Fibroblast of the conjunctiva (primary cell): ENCODE results near the gene CEP250.
"Not testable (repeated sequence)": the region's sequence is repeated elsewhere in the genome, so short reads cannot be mapped to it uniquely, and the experiment has no call there.

Experiments used
- DNase-seq: peaks from one replicate; pipeline ENCODE4 v3.0.0-alpha.2; 2010; ENCODE audit warnings: low read depth

Gene CEP250

DNA sequence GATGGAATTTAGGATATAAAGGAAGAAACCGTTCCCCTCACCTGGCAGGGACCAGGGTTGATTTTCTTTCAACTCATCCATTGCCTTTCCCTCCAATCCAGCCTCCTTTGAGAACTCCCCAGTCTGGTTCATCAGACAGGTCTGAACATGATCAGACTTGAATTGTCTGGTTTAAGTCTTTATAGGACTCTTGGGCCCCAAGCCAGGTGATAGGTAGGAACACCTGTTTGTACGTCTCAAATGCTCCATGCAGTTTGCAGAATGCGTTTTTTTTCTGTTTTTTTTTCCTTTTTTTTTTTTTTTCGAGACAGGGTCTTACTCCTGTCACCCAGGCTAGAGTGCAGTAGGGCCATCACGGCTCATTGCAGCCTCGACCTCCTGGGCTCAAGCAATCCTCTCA is 4.1 kb upstream of the CEP250 start:
- no peak for DNase-seq

DNA sequence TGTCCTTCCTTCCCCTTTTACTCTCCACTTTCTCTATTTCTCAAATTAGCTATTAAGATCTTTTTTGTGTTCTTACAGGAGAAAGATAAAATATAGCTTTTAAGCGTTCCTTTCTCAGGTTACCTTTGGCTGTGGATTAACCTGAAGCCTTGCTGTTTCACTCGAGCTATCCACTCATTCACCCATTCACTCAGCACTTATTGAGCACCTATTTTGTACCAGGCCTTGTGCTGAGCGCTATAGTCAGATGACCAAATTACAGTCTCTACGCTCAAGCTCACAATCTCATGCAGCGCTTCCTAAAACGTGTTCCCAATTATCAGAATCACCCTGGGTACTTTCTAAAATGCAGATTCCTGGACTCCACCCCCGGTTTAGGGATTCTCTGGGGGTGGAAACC is 1.8 kb upstream of the CEP250 start:
- no peak for DNase-seq

DNA sequence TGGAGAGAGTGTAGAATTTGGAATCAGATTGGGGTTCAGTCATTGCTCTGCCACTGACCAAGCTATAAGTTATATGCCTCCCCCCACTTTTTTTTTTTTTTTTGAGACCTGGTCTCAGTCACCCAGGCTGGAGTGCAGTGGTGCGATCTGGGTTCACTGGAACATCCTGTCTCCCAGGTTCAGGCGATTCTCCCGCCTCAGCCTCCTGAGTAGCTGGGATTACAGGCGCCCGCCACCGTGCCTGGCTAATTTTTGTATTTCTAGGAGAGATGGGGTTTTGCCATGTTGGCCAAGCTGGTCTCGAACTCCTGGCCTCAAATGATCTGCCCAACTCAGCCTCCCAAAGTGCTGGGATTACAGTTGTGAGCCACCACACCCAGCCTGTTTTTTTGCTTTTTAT is 1.3 kb downstream of the CEP250 start:
- DNase-seq = not testable (repeated sequence)

GRCh38 chr20:35457539-35457938 is 2.1 kb downstream of the CEP250 start:
- DNase-seq = not testable (repeated sequence)

DNA sequence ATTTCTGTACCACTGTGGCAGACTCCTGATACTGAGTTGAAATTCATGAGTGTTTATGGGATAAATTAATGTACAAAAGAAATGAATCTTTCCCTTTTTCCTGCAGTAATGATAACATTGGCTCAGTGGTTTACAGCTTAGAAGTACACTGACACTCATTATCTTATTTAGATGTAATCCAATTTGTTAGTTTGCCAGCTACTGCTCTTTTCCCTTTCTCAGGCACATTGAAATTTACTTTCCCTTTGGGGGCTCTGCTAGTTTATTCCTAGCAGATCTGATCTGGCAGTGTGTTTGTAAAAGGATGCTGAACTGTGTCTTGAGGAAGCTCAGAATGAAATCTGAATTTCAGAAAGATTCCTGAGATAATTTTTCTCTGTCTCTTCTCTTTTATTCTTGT is 3.0 kb downstream of the CEP250 start:
- no peak for DNase-seq

DNA sequence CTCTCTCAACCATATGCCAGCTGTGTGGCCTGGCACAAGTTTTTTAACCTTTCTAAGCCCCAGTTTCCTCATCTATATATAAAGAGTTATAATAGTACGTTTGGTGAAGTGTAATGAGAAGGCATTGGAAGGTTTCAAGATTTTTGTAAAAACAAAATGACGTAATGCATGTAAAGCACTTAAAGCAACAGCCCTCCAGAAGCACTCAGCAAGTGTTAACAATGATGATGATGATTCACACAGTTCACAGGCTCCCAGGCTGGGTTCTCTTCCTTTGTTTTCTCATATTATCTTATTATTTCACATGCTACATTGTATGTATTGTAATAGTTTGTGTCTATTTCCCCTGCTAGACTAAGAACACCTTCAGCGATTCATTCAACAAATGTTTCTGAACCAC is 6.2 kb downstream of the CEP250 start:
- no peak for DNase-seq

GRCh38 chr20:35462351-35462750 is 7.0 kb downstream of the CEP250 start:
- no peak for DNase-seq

DNA sequence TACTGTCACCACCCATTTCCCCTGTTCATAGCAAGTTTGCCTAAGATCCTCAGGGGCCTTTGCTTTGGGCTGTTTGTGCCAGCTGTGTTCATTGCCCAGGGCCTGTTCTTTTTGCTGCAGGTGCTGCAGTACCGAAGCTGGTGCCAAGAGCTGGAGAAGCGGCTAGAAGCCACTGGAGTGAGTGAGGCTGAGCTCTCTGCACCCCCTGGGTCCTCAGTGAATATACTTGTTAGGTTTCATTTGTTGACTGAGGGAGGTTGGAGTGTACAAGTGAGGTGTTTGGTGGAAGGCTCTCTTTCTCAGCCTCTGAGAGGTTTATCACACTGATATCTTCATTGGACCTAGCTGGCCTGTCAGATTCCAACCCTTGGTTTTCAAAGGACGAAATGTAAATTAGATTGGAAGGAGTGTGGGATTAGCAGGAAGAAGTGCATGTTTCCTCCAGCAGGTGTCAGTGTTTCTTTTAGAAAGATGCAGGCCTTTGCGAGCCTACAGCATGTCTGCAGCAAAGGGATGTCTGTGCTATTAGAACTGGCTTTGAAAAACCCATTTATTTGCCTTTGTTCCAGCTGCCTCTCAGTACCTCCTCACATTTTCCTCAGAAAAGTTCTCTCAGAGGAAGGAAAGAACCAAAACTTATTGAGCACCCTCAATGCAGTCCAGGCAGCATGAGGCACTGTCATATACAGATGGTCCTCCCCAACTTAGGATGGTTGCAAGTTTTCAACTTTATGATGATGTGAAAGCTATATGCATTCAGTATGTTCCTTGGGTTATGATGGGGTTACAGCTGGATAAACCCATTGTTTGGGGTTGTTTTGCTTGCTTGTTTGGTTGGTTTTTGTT is 8.3 kb downstream of the CEP250 start:
- peak; percentile 61 for DNase-seq

DNA sequence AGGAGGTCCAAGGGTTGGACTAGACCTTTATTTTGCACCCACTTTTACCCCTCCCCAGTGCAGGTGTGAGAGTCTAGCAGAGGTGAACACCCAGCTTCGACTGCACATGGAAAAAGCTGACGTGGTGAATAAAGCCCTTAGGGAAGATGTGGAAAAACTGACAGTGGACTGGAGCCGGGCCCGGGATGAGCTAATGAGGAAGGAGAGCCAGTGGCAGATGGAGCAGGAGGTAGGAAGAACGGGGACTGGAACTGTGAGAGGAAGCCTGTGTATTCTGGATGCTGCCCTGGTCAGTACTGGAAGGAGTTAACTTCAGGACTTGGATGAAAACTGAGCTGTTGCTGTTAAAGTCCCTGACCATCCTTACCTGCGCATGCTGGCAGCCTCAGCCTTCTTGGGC is 10.6 kb downstream of the CEP250 start:
- no peak for DNase-seq

DNA sequence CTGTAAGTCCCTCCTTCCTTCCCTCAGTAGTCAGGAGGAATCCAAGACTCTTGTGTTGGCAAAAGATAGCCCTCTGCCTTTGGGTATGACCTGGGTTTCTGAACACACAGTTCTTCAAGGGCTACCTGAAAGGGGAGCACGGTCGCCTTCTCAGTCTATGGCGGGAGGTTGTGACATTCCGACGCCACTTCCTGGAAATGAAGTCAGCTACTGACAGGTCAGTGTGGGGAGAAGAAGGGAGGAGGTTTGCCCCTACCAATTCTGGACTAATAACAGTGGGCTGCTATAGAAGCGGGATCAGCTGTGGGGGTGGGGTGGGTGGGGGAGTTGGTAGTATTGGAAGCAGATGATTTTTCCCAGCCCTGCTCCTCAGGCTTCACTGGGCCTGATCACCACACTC is 11.5 kb downstream of the CEP250 start:
- DNase-seq = no peak

GRCh38 chr20:35467339-35468224 is 12.2 kb downstream of the CEP250 start:
- DNase-seq = peak; percentile 34

DNA sequence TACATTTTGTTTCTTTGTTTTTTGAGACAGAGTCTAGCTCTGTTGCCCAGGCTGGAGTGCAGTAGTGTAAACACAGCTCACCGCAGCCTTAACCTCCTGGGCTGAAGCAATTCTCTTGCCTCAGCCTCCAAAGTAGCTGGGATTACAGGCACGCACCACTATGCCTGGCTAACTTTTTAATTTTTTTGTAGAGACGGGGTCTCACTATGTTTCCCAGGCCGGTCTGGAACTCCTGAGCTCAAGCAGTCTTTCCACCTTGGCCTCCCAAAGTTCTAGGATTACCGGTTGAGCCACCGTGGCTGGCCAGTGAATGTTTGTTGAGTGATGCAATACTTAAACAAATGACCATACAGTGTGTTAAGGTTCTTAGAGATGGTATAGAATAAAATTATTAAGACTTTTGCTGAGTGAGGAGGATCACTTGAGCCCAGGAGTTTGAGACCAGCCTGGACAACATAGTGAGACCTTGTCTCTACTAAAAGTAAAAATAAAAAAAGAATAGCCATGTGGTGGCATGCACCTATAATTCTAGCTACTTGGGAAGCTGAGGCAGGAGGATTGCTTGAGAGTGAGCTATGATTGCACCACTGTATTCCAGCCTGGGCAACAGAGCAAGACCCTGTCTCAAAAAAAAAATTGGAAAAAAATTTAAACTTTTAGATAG is 13.4 kb downstream of the CEP250 start:
- no peak for DNase-seq

DNA sequence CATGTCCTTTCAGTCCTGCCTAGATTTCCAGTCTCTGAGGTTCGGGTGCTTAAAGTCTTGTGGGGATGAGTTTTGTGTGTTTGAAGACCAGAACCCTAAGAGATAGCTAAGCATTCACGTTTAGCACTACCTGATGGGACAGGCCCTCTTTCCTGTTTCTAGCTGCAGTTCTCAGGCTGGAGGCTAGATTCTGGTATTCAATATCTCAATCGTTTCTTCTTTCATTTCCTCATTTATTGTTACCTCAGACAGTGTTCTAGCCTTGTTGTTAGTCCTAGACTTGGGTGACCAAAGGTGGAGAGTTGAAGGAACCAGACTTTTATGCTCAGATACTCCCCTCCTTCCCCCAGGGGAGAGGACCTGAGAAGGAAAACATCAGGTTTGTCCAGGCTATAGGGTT is 16.8 kb downstream of the CEP250 start:
- no peak for DNase-seq

GRCh38 chr20:35473684-35474083 is 18.3 kb downstream of the CEP250 start:
- no peak for DNase-seq

- no peak for DNase-seq
Observed at GRCh38 chr20:35474303-35474871, 19.0 kb downstream of the CEP250 start.

- DNase-seq = no peak
Observed at GRCh38 chr20:35476288-35476687, 20.9 kb downstream of the CEP250 start.

- DNase-seq = no peak
Observed at GRCh38 chr20:35478804-35479472, 23.5 kb downstream of the CEP250 start.

DNA sequence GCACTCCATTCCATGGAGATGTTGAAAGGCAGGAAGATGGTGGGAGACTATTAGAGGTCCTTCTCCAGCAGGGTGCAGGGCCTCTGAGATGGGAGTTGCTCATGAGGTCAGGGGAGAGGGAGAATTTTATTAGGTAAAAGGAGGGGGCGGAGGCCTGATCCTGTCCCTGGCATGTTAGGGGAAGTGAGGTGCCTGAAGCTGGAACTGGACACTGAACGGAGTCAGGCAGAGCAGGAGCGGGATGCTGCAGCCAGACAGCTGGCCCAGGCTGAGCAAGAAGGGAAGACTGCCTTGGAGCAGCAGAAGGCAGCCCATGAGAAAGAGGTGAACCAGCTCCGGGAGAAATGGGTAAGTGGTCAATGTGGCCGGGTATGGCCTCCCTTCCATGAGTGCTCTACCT is 24.4 kb downstream of the CEP250 start:
- no peak for DNase-seq

DNA sequence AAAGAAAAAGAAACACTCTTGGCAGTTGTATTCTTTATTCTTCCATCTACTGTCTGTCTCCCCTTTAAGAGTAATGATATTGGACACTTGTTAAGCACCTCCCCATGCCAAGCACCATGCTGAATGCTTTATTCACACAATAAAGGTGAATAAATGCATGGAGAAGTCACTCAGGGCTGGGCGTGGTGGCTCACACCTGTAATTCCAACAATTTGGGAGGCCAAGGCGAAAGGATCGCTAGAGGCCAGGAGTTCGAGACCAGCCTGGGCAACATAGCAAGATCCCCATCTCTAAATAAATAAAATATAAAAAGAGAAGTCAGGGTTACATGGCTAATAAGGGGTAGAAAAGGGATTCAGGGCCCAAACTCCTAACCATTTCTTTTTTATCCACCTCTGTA is 32.1 kb downstream of the CEP250 start:
- DNase-seq = no peak

GRCh38 chr20:35489717-35490116 is 34.3 kb downstream of the CEP250 start:
- no peak for DNase-seq

DNA sequence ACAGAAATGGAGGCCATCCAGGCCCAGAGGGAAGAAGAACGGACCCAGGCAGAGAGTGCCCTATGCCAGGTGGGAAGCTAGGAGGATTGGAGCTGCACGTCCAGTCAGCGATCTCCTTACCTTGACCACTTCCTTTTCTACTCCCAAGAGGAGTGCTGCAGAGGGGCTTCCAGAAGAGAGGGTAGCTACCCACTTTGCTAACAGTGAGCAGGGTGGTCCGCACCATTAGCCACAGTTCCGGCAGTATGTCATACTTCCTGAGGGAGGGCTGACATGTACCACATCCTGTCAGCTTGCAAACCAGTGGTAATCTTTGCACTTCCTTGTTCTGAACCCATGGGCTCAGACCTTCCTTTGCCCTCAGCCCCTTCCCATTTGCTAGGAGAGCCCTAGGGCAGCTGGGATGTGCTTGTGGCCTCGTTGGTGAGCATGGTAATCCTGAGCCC is 35.4 kb downstream of the CEP250 start:
- DNase-seq = no peak

- no peak for DNase-seq
Observed at GRCh38 chr20:35491823-35492222, 36.4 kb downstream of the CEP250 start.
